ENCODE measurements around the gene SLPI.
A peak's percentile ranks its signal among the peaks of the same experiment; 100 is the strongest.

SLPI gene

GRCh38 chr20:45269754-45270270 is 15.4 kb upstream of the SLPI start:
- DNase-seq = no peak

- no peak for DNase-seq
Observed at GRCh38 chr20:45269056-45269455, 14.7 kb upstream of the SLPI start.

GRCh38 chr20:45268531-45268930 is 14.2 kb upstream of the SLPI start:
- no peak for DNase-seq

GRCh38 chr20:45266977-45267376 is 12.6 kb upstream of the SLPI start:
- DNase-seq = no peak

GRCh38 chr20:45263556-45264266 is 9.3 kb upstream of the SLPI start:
- DNase-seq = no peak

- no peak for DNase-seq
Observed at GRCh38 chr20:45258664-45259063, 4.3 kb upstream of the SLPI start.

- DNase-seq = no peak
Observed at GRCh38 chr20:45258259-45258658, 3.9 kb upstream of the SLPI start.

GRCh38 chr20:45257711-45258110 is 3.3 kb upstream of the SLPI start:
- no peak for DNase-seq

GRCh38 chr20:45257161-45257560 is 2.8 kb upstream of the SLPI start:
- DNase-seq = no peak

GRCh38 chr20:45253261-45253660 is 1.1 kb downstream of the SLPI start:
- DNase-seq = no peak

- DNase-seq = no peak
Observed at GRCh38 chr20:45251884-45252560, 2.3 kb downstream of the SLPI start.

- no peak for DNase-seq
Observed at GRCh38 chr20:45248609-45249008, 5.8 kb downstream of the SLPI start.

GRCh38 chr20:45247865-45248264 is 6.5 kb downstream of the SLPI start:
- no peak for DNase-seq

- DNase-seq = no peak
Observed at GRCh38 chr20:45246109-45246508, 8.3 kb downstream of the SLPI start.

- DNase-seq = no peak
Observed at GRCh38 chr20:45238139-45238538, 16.2 kb downstream of the SLPI start.

- no peak for DNase-seq
Observed at GRCh38 chr20:45235995-45236394, 18.4 kb downstream of the SLPI start.

- DNase-seq = no peak
Observed at GRCh38 chr20:45230631-45231030, 23.7 kb downstream of the SLPI start.

GRCh38 chr20:45229264-45230056 is 24.9 kb downstream of the SLPI start:
- DNase-seq = peak; percentile 51

- DNase-seq = no peak
Observed at GRCh38 chr20:45226287-45226686, 28.1 kb downstream of the SLPI start.

- no peak for DNase-seq
Observed at GRCh38 chr20:45223136-45223535, 31.2 kb downstream of the SLPI start.

GRCh38 chr20:45221076-45221475 is 33.3 kb downstream of the SLPI start, which contains the start of gene SEMG2:
TSS of gene SEMG2 (plus strand) at chr20:45221373. CDS start at chr20:45221390, 17 bp downstream.
- no peak for DNase-seq

GRCh38 chr20:45218636-45219035 is 35.7 kb downstream of the SLPI start:
- no peak for DNase-seq

GRCh38 chr20:45218124-45218523 is 36.2 kb downstream of the SLPI start:
- DNase-seq = no peak

GRCh38 chr20:45212836-45213235 is 41.5 kb downstream of the SLPI start:
- no peak for DNase-seq

Measured in stimulated activated CD4-positive, alpha-beta T cell treated with anti-CD3 and anti-CD28 coated beads, Interleukin-4, amount 100 ng/mL, for 24 hours (primary cell).